A673 (cell line): ENCODE data around the gene ANKUB1.
"Not testable (repeated sequence)": the region's sequence is repeated elsewhere in the genome, so short reads cannot be mapped to it uniquely, and the experiment has no call there.

Experiments used
- EZH2 ChIP-seq: fragments of 200-600 bp; sonication (generic); IDR thresholded peaks from 2 replicates; pipeline ENCODE4 v1.6.1; 2017; ENCODE audit warnings: borderline replicate concordance, low read depth, mild to moderate bottlenecking, mixed read lengths, antibody characterized with exemption, low read length; ENCODE audit not compliant: poor library complexity, severe bottlenecking
- TF ChIP-seq, protein P1 (sequence below): fragments of 300-800, 200-600 bp; sonication (generic); conservative IDR thresholded peaks from 2 replicates; pipeline ENCODE4 v1.5.1; 2017; ENCODE audit warnings: low read depth, mild to moderate bottlenecking, antibody characterized with exemption, low read length, moderate library complexity, mixed read lengths

DNA sequence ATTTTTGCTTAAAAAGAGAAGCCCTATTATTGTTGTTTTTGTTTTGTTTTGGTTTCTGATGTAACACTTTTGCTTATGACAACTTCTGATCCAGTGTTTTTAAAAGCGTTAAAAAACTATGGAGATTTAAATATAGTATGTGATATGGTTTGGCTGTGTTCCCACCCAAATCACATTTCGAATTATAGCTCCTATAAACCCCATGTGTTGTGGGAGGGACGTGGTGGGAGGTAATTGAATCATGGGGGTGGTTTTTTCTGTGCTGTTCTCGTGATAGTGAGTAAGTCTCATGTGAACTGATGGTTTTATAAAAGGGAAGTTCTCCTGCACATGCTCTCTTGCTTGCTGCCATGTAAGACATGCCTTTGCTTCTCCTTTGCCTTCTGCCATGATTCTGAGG lies 37.3 kb upstream of the ANKUB1 start:
- not testable (repeated sequence) for TF ChIP-seq EZH2
- TF ChIP-seq, protein P1, sequence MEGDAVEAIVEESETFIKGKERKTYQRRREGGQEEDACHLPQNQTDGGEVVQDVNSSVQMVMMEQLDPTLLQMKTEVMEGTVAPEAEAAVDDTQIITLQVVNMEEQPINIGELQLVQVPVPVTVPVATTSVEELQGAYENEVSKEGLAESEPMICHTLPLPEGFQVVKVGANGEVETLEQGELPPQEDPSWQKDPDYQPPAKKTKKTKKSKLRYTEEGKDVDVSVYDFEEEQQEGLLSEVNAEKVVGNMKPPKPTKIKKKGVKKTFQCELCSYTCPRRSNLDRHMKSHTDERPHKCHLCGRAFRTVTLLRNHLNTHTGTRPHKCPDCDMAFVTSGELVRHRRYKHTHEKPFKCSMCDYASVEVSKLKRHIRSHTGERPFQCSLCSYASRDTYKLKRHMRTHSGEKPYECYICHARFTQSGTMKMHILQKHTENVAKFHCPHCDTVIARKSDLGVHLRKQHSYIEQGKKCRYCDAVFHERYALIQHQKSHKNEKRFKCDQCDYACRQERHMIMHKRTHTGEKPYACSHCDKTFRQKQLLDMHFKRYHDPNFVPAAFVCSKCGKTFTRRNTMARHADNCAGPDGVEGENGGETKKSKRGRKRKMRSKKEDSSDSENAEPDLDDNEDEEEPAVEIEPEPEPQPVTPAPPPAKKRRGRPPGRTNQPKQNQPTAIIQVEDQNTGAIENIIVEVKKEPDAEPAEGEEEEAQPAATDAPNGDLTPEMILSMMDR = not testable (repeated sequence)
